Body of pancreas (tissue), 4 donors: ENCODE measurements around the gene UCK1. TPM values are rescaled to one million over a fixed set of nuclear protein-coding genes. Genes with fewer than 3 reads are reported as not detected.
A peak's percentile ranks its signal among the peaks of the same experiment; 100 is the strongest.

ENCODE experiments used
- ATAC-seq: fragments of 150-250 bp; one replicate; pipeline ENCODE4 v1.9.1; 2016
- DNase-seq, 4 donors: peaks; one replicate each; pipeline ENCODE4 v3.0.0-alpha.2; 2019
- H3K27ac ChIP-seq, 4 donors: fragments of 200-600 bp; sonication (generic); 1 replicate in 3 of 4; 2 replicates in 1 of 4; pipeline versions ENCODE4 v1.5.1 to v1.6.1; 2016 to 2019; ENCODE audit warnings: mild to moderate bottlenecking in 1 of 4, mixed read lengths in 1 of 4, moderate library complexity in 1 of 4
- H3K27me3 ChIP-seq, 2 donors: fragments of 200-600 bp; sonication (generic); one replicate each; pipeline ENCODE4 v1.6.0; 2016; ENCODE audit warnings: mild to moderate bottlenecking in 1 of 2
- H3K36me3 ChIP-seq, 2 donors: fragments of 200-600 bp; sonication (generic); replicated peaks in 1 of 2; 2 replicates each; pipeline ENCODE4 v1.5.1; 2016; ENCODE audit warnings: low read depth in 2 of 2; ENCODE audit not compliant: insufficient read depth in 1 of 2
- H3K4me1 ChIP-seq: fragments of 200-600 bp; sonication (generic); one replicate; pipeline ENCODE4 v1.6.0; 2016
- H3K4me3 ChIP-seq, 2 donors: fragments of 200-600 bp; sonication (generic); 1 replicate in 1 of 2; 2 replicates in 1 of 2; pipeline ENCODE4 v1.5.1; 2016 to 2019
- H3K9me3 ChIP-seq, 3 donors: fragments of 200-600 bp; sonication (generic); 1 replicate in 2 of 3; 2 replicates in 1 of 3; pipeline ENCODE4 v1.5.1; 2016
- POLR2A ChIP-seq, 3 donors: fragments of 450-650 bp; IDR thresholded peaks; one replicate each; pipeline ENCODE4 v1.6.1; 2016; ENCODE audit warnings: antibody characterized with exemption in 3 of 3, mild to moderate bottlenecking in 2 of 3
- WGBS, 2 donors: methylation state at CpG; one replicate each; pipeline ENCODE4 v1.1.5; 2017; 5-methylcytosine and 5-hydroxymethylcytosine counted together
- intact Hi-C: fragments of 100-400 bp; cut with DNase I; formaldehyde crosslinking; loops from one replicate; pipeline ENCODE4 v1.15.1; 2023
- total RNA-seq, 2 donors: library from RNA; depleted of rRNA; stranded (reverse); fragments of >200 nt; gene quantifications; one replicate each; pipeline ENCODE4 v1.1.0, GENCODE V29; 2016
- TF ChIP-seq, protein P1 (sequence below), 7 experiments: fragments of 450-650 bp in 4 of 7; fragments of 200-600 bp in 3 of 7; sonication (generic) in 3 of 7; IDR thresholded peaks; one replicate each; pipeline ENCODE4 v1.5.1; 2016 to 2019; ENCODE audit warnings: antibody characterized with exemption in 7 of 7

UCK1 gene
- total RNA-seq, 2 donors from 2014 or later: 16.5 to 37.1 TPM

DNA sequence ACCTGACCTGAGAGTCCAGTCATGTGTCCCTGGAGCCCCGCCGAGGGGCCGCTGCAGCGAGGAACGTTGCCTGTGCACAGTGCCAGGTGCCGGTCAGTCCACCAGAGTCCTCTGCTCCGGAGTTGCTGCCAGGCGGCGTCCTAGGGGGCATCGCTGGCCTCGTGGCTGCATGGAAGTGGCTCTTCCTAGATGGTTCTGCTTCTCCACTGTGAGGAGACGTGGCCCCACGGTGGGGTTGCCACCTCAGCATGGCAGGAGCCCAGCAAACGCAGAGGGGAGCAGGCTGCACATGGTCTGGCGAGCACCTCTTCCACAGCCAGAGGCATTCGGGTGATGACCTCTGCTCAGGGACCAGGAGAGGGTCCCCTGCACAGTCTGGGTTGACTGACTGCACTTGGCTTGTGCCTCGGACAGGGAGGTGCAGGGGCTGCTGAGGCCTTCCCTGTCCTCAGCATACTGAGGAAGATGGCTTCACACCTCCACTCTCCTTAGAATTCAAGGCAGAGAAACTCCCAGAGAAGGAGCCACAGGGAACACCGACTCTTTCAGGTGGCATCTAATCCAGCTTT is 54.2 kb downstream of the UCK1 start:
- 79% methylated on average over 18 of the region's 18 CpGs; no CpG with 5 or more reads in 1 of the 2 donors for WGBS, 2 donors
- TF ChIP-seq, protein P1, sequence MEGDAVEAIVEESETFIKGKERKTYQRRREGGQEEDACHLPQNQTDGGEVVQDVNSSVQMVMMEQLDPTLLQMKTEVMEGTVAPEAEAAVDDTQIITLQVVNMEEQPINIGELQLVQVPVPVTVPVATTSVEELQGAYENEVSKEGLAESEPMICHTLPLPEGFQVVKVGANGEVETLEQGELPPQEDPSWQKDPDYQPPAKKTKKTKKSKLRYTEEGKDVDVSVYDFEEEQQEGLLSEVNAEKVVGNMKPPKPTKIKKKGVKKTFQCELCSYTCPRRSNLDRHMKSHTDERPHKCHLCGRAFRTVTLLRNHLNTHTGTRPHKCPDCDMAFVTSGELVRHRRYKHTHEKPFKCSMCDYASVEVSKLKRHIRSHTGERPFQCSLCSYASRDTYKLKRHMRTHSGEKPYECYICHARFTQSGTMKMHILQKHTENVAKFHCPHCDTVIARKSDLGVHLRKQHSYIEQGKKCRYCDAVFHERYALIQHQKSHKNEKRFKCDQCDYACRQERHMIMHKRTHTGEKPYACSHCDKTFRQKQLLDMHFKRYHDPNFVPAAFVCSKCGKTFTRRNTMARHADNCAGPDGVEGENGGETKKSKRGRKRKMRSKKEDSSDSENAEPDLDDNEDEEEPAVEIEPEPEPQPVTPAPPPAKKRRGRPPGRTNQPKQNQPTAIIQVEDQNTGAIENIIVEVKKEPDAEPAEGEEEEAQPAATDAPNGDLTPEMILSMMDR (IDR thresholded peaks at IDR 0.05): no peak
- no peak for TF ChIP-seq POLR2A (IDR thresholded peaks at IDR 0.05)
- Histone ChIP-seq H3K4me1 (no peaks in the 10 kb centered on the region), H3K36me3 (peaks cover 31 to 59% of the 10 kb centered on the region in 2 donors), H3K4me3 (no peak overlapping the region), H3K9me3 (no peaks in the 10 kb centered on the region), H3K27ac (no peak overlapping the region), H3K27me3 (no peaks in the 10 kb centered on the region)
- intact Hi-C loops: loop anchor here (5.0 kb wide), 1 partner anchor 125 kb away; no protein-coding TSS in a partner anchor
- ATAC-seq (no peak), DNase-seq (no peak)

DNA sequence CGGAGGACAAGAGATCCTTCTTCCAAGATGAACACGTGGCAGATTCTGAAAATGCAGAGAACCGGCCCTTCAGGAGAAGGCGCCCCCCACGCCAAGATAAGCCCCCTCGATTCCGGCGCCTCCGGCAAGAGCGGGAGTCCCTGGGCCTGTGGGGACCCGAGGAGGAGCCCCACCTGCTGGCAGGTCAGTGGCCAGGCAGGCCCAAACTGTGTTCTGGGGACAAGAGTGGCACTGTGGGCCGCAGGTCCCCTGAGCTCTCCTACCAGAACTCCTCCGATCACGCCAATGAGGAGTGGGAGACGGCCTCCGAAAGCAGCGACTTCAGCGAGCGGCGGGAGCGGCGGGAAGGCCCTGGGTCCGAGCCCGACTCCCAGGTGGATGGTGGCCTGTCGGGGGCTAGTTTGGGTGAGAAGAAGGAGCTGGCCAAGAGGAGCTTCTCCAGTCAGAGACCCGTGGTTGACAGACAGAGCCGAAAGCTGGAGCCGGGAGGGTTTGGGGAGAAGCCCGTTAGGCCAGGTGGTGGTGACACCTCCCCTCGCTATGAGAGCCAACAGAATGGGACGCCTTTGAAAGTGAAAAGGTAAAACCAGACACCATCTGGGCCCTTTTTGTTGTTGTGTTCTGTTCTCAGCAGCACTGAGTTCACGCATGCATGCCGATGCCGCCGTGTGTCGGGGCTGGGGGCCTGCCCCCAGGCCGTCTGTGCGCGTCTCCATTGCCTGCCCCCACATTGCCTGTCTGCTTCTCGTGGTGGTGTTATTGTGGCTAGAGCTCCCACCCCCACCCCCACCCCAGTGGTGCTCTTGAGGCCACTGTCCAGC is 54.9 kb downstream of the UCK1 start:
- DNase-seq: no peak
- intact Hi-C loops: loop anchor here (5.0 kb wide), 1 partner anchor 124 kb away; no protein-coding TSS in a partner anchor
- H3K9me3 ChIP-seq: no peaks in the 10 kb centered on the region
- H3K27me3 ChIP-seq: no peaks in the 10 kb centered on the region
- no peak overlapping the region for H3K4me3 ChIP-seq
- no peak overlapping the region for H3K27ac ChIP-seq
- WGBS, 2 donors: 82 to 93% methylated on average over 21 to 39 of the region's 40 CpGs
- TF ChIP-seq, protein P1 (IDR thresholded peaks at IDR 0.05): peak in 3 of 7 experiments; percentile 19 to 31 (median 31)
- TF ChIP-seq POLR2A (IDR thresholded peaks at IDR 0.05): no peak
- ATAC-seq: no peak
- H3K4me1 ChIP-seq: no peaks in the 10 kb centered on the region
- peaks cover 31 to 59% of the 10 kb centered on the region in 2 donors for H3K36me3 ChIP-seq

DNA sequence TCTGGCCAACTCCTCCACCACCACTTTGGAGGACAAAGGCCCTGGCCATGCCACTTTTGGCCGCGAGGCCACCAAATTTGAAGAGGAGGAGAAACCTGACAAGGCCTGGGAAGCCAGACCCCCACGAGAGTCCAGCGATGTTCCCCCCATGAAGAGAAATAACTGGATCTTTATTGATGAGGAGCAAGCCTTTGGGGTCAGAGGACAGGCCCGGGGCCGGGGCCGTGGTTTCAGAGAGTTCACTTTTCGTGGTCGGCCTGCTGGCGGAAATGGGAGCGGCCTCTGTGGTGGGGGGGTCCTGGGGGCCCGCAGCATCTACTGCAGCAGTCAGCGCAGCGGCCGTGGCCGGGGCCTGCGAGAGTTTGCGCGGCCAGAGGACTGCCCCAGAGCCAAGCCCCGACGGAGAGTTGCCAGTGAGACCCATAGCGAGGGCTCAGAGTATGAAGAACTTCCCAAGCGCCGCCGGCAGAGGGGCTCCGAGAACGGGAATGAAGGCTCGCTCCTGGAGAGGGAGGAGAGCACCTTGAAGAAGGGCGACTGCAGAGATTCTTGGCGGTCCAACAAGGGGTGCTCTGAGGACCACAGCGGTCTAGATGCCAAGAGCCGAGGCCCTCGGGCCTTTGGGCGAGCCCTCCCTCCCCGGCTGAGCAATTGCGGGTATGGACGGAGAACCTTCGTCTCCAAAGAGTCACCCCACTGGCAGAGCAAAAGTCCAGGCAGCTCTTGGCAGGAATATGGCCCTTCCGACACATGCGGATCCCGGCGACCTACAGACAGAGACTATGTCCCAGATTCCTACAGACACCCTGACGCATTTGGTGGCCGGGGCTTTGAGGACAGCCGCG is 55.7 kb downstream of the UCK1 start:
- 87 to 92% methylated on average over 25 to 46 of the region's 46 CpGs for WGBS, 2 donors
- Histone ChIP-seq H3K27ac (no peak overlapping the region), H3K36me3 (peaks cover 36 to 66% of the 10 kb centered on the region in 2 donors), H3K9me3 (no peaks in the 10 kb centered on the region), H3K27me3 (no peaks in the 10 kb centered on the region), H3K4me1 (no peaks in the 10 kb centered on the region), H3K4me3 (no peak overlapping the region)
- intact Hi-C loops: loop anchor here (5.0 kb wide), 1 partner anchor 123 kb away; no protein-coding TSS in a partner anchor
- ATAC-seq: no peak
- DNase-seq: no peak
- TF ChIP-seq, protein P1 (IDR thresholded peaks at IDR 0.05): no peak
- no peak for TF ChIP-seq POLR2A (IDR thresholded peaks at IDR 0.05)

DNA sequence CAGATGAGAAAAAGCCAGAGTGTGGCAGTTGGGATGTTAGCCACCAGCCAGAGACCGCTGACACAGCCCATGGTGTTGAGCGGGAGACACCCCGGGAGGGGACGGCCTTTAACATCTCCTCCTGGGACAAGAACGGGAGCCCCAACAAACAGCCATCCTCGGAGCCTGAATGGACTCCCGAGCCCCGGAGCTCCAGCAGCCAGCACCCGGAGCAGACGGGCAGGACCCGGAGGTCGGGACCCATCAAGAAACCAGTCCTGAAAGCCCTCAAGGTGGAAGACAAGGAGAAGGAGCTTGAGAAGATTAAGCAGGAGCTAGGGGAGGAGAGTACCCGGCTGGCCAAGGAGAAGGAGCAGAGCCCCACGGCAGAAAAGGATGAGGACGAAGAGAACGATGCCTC is 56.4 kb downstream of the UCK1 start:
- Histone ChIP-seq H3K4me1 (no peaks in the 10 kb centered on the region), H3K9me3 (no peaks in the 10 kb centered on the region), H3K36me3 (peaks cover 36 to 71% of the 10 kb centered on the region in 2 donors), H3K4me3 (no peak overlapping the region), H3K27ac (no peak overlapping the region), H3K27me3 (no peaks in the 10 kb centered on the region)
- intact Hi-C loops: loop anchor here (5.0 kb wide), 1 partner anchor 122 kb away; no protein-coding TSS in a partner anchor
- ATAC-seq (no peak), DNase-seq (no peak)
- 89 to 93% methylated on average over 12 to 16 of the region's 16 CpGs for WGBS, 2 donors
- TF ChIP-seq POLR2A (IDR thresholded peaks at IDR 0.05): no peak
- TF ChIP-seq, protein P1 (IDR thresholded peaks at IDR 0.05): no peak
